Psoas muscle (tissue), 8 donors: Measurements from ENCODE around the gene TTR. TPM values are rescaled to one million over a fixed set of nuclear protein-coding genes. Genes with fewer than 3 reads are reported as not detected.

Experiments
- ATAC-seq, 4 donors: fragments of 200-7000 bp; cut with Tn5 transposase; one replicate each; pipeline ENCODE4 v1.9.1; 2020; ENCODE audit warnings: moderate library complexity in 3 of 4, mild to moderate bottlenecking in 2 of 4
- DNase-seq, 2 donors: peaks; one replicate each; pipeline ENCODE4 v3.0.0-alpha.2; 2020
- H3K27ac ChIP-seq: fragments of 200-600 bp; one replicate; pipeline ENCODE4 v1.8.0; 2022
- H3K27me3 ChIP-seq, 3 donors: fragments of 200-600 bp in 1 of 3; one replicate each; pipeline versions ENCODE4 v1.6.1 to v1.8.0; 2013 to 2022; ENCODE audit warnings: low read length in 2 of 3, mild to moderate bottlenecking in 2 of 3, moderate library complexity in 1 of 3; ENCODE audit not compliant: insufficient read depth in 3 of 3
- H3K36me3 ChIP-seq, 2 donors: fragments of 200-600 bp in 1 of 2; one replicate each; pipeline versions ENCODE4 v1.6.1 to v1.8.0; 2013 to 2022; ENCODE audit warnings: low read depth in 1 of 2, mild to moderate bottlenecking in 1 of 2, moderate library complexity in 1 of 2; ENCODE audit not compliant: insufficient read depth in 1 of 2
- H3K4me1 ChIP-seq: fragments of 200-600 bp; one replicate; pipeline ENCODE4 v1.8.0; 2022
- H3K4me3 ChIP-seq: fragments of 200-600 bp; one replicate; pipeline ENCODE4 v1.8.0; 2022; ENCODE audit warnings: mild to moderate bottlenecking
- H3K9me3 ChIP-seq: fragments of 200-600 bp; one replicate; pipeline ENCODE4 v1.8.0; 2022
- CTCF ChIP-seq: fragments of 200-600 bp; IDR thresholded peaks from one replicate; pipeline ENCODE4 v1.8.0; 2022; ENCODE audit warnings: antibody characterized with exemption
- WGBS, 3 donors: extraction: QIAGEN DNeasy Blood & Tissue Kit; methylation state at CpG; one replicate each; pipeline versions ENCODE4 v1.1.6 to v1.1.7; 2013; 5-methylcytosine and 5-hydroxymethylcytosine counted together
- intact Hi-C, 2 donors: fragments of 100-400 bp; cut with DNase I; formaldehyde crosslinking; loops; one replicate each; pipeline versions ENCODE4 v1.11.0 to v1.14.2; 2022
- polyA plus RNA-seq, 3 donors: library from polyadenylated mRNA; stranded (reverse); fragments of 200-250 nt; gene quantifications; one replicate each; pipeline ENCODE4 v1.2.3, GENCODE V29; 2013
- total RNA-seq, 4 donors: library from RNA; stranded (reverse); fragmentation: NEBNext Ultra II Directional in 2 of 4; extraction: Animal tissue kit (Norgen Biotek cat#: 25700) in 2 of 4; gene quantifications; one replicate each; pipeline versions ENCODE4 v1.2.1 to v1.2.4, GENCODE V29; 2021 to 2023
- donor health status: healthy with polysubstance abuse.
- donor health status: DM: no; HTN: no; CAD: no; lungs with moderate emphysema.
- donor health status: Bipolar disorder and iron deficiency.
- donor health status: healthy.
- donor health status: DM: yes; HTN: yes; CAD: no.
- donor health status: DM: no; HTN: no; CAD: no.
- donor health status: DM: no; HTN: no; CAD: no.
- donor health status: DM: yes; HTN: yes; CAD: no.

Gene TTR
- total and polyA plus RNA-seq, 7 donors, result 0.21 to 0.25 TPM; not detected in 5

- Histone ChIP-seq H3K4me3 (no peak overlapping the region), H3K4me1 (no peaks in the 10 kb centered on the region), H3K36me3 (no peaks in the 10 kb centered on the region), H3K9me3 (no peaks in the 10 kb centered on the region), H3K27ac (no peak overlapping the region), H3K27me3 (no peaks in the 10 kb centered on the region)
- intact Hi-C loops, result loop anchor here in 1 of 2 donors (5.0 kb wide), 1 partner anchor 425 kb away; no protein-coding TSS in a partner anchor
- TF ChIP-seq CTCF, result no peak
- DNase-seq, result no peak
- WGBS, 3 donors, result 81 to 97% (median 94%) methylated on average over 3 of the region's 3 CpGs
- ATAC-seq, result no peak
These were observed 39.8 kb upstream of the TTR start for GRCh38 chr18:31551883-31552282.

GRCh38 chr18:31553800-31554199 is 37.9 kb upstream of the TTR start:
- no peak for ATAC-seq
- WGBS, 3 donors, result 29 to 41% (median 37%) methylated on average over 6 of the region's 6 CpGs
- DNase-seq, result no peak
- no peak for TF ChIP-seq CTCF
- no peaks in the 10 kb centered on the region for H3K4me1 ChIP-seq
- intact Hi-C loops, result loop anchor here (2.0 to 5.0 kb wide), 2 partner anchors 265 to 424 kb away; no protein-coding TSS in a partner anchor
- H3K9me3 ChIP-seq, result no peaks in the 10 kb centered on the region
- H3K4me3 ChIP-seq, result no peak overlapping the region
- no peaks in the 10 kb centered on the region for H3K36me3 ChIP-seq
- H3K27me3 ChIP-seq, result no peaks in the 10 kb centered on the region
- H3K27ac ChIP-seq, result no peak overlapping the region

- no peak for TF ChIP-seq CTCF
- WGBS, 3 donors, result 62 to 68% (median 65%) methylated on average over 5 of the region's 5 CpGs
- DNase-seq, result no peak
- H3K4me1 ChIP-seq, result no peaks in the 10 kb centered on the region
- H3K36me3 ChIP-seq, result no peaks in the 10 kb centered on the region
- H3K27ac ChIP-seq, result no peak overlapping the region
- intact Hi-C loops, result loop anchor here (2.0 to 5.0 kb wide), 4 partner anchors 173 to 423 kb away; no protein-coding TSS in a partner anchor
- H3K9me3 ChIP-seq, result no peaks in the 10 kb centered on the region
- no peak for ATAC-seq
- no peaks in the 10 kb centered on the region for H3K27me3 ChIP-seq
- H3K4me3 ChIP-seq, result no peak overlapping the region
These were observed 36.9 kb upstream of the TTR start for GRCh38 chr18:31554776-31555175.

- DNase-seq, result no peak
- no peaks in the 10 kb centered on the region for H3K36me3 ChIP-seq
- H3K9me3 ChIP-seq, result no peaks in the 10 kb centered on the region
- TF ChIP-seq CTCF, result peak; percentile 86
- peak; percentile 65 to 88 (median 71) for ATAC-seq
- H3K27me3 ChIP-seq, result no peaks in the 10 kb centered on the region
- intact Hi-C loops, result loop anchor here (1.0 to 5.0 kb wide), 5 partner anchors 166 to 421 kb away; no protein-coding TSS in a partner anchor
- H3K4me1 ChIP-seq, result no peaks in the 10 kb centered on the region
- no peak overlapping the region for H3K27ac ChIP-seq
- 18 to 22% (median 19%) methylated on average over 7 of the region's 7 CpGs for WGBS, 3 donors
- no peak overlapping the region for H3K4me3 ChIP-seq
These were observed 35.5 kb upstream of the TTR start for GRCh38 chr18:31555971-31556747.
